GM18502 (cell line): Measurements from ENCODE around the gene KRT3.

Experiments
- ATAC-seq: cut with Tn5 transposase; IDR thresholded peaks from one replicate; pipeline ENCODE4 v1.9.1; 2021; ENCODE audit warnings: mild to moderate bottlenecking; ENCODE audit not compliant: unreplicated experiment, poor library complexity

Gene KRT3

DNA sequence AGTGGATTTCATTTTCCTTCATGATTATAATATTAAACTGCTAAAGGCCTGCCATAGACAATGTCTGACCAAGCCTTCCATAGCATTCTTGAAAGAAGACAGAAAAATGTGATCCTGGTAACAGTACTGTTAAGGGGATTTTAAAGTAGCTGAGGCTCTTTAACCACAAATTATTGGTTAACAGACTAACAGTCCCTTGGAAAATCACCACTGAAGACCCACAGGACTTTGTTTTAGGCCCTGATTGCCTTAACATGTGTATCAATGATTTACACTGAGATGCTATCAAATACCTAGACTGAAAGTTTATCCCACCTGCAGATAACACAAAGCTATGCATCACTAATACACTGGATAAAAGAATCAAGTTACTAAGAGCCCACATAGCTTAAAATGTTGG lies 32.2 kb upstream of the KRT3 start:
- no peak for ATAC-seq

DNA sequence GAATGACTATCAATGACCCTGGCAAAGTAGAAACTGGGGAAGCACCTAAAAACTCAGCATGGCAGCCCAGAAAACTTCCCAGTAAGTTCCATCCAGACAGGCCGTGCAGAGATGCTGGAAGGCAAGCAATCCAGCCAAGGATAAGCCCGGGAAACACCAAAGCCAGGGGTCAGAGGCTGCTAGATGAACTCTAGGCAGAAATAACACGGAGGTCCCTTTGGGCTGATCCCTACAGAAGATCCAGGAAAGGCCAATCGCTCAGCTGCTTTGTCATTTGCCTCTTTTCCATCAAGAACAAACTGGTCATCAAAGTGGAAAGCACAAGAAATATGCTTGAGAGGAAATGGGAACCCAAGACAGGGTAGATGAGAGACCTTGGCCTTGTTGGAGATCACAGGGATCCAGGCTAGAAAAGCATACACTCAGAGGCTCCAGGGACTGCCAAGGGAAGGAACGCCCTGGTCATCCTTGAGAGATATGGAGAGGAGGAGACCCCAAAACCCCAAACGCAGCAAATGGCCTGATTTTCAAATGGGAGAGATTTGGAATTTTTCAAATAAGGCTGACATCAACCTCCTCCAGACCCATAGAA lies 31.7 kb upstream of the KRT3 start:
- no peak for ATAC-seq

- ATAC-seq: no peak
Observed at GRCh38 chr12:52826611-52827498, 30.9 kb upstream of the KRT3 start.

DNA sequence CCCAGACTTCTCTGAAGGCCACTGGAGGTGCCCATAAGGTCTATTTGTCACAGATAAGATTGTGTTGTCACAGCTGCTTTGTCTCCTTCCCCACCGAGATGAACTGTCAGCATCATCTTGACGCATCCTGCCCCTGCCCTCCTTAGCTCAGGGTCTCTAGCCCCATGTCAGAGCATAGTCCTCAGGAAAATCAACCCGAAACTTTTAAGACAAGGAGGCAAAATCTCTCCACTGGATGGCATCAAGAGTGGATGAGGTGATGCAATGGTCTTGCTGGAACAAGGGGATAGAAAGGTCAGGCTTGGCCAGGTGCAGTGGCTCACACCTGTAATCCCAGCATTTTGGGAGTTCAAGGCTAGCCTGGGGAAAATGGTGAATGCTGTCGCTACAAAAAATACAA lies 30.0 kb upstream of the KRT3 start:
- no peak for ATAC-seq

- no peak for ATAC-seq
Observed at GRCh38 chr12:52824741-52825410, 29.0 kb upstream of the KRT3 start.

GRCh38 chr12:52823761-52824450 lies 28.0 kb upstream of the KRT3 start:
- no peak for ATAC-seq

DNA sequence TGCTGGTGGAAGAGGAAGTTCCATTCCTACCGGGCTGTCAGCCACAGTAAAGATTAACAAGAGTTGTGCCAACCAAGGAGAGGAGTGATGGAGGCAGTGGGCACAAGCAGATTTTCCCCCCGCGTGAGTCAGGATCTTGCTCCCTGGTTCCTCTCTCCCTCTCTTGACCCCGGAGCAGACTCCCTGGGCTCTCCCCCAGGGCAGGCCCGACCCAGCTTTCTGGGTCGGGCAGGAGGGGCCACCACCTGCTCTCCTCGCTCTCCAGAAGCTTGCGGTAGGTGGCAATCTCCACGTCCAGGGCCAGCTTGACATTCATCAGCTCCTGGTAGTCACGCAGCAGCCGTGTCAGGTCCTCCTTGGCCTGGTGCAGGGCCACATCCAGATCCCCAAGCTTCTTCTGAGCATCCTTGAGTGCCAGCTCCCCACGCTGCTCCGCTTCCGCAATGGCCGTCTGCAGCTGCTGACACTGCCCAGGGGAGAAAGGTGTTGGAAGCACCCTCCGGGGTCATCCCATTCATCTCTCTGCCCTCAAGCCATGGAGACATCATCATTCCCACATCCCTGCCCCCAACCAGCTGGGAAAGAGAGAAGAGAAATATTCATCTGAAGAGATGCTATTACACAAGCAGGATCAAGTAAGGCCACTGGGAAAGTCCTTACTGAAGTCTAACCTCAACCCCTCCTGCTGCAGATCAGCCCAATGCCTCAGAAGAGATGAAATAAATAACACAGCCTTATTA lies 27.0 kb upstream of the KRT3 start:
- ATAC-seq: no peak

GRCh38 chr12:52821826-52822660 lies 26.1 kb upstream of the KRT3 start:
- ATAC-seq: no peak

DNA sequence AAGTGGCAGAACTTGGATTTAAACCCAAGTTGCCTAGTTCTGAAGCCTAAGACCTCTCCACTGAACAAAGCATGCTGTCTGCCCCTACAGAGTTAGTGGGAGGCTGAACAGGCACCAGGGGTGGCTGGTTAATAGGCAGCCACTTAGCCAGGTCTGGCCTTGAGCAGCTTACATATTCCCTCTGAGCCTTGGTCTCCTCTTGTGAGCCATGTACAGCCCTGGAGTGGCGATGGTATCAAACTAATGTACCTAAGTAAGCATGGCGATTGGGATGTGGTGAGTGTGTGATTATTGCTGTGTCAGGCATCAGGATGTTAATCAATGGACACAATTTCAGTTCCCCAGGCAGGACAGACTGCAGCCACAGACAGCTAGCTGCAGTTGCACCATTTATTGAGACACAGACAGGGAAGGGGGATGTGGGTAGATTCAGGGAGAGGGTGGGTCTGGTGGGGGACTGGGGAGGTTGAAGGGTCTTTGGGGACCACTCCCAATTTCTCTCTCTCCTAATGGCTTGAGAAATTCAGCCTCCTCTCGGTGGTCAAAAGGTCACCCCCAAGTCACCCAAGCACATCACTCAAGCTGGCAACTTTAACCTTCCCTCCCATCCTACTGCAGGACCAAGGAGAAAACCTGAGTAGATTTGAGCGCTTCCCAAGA lies 25.3 kb upstream of the KRT3 start:
- ATAC-seq: no peak

- ATAC-seq: no peak
Observed at GRCh38 chr12:52820521-52820920, 24.6 kb upstream of the KRT3 start.

DNA sequence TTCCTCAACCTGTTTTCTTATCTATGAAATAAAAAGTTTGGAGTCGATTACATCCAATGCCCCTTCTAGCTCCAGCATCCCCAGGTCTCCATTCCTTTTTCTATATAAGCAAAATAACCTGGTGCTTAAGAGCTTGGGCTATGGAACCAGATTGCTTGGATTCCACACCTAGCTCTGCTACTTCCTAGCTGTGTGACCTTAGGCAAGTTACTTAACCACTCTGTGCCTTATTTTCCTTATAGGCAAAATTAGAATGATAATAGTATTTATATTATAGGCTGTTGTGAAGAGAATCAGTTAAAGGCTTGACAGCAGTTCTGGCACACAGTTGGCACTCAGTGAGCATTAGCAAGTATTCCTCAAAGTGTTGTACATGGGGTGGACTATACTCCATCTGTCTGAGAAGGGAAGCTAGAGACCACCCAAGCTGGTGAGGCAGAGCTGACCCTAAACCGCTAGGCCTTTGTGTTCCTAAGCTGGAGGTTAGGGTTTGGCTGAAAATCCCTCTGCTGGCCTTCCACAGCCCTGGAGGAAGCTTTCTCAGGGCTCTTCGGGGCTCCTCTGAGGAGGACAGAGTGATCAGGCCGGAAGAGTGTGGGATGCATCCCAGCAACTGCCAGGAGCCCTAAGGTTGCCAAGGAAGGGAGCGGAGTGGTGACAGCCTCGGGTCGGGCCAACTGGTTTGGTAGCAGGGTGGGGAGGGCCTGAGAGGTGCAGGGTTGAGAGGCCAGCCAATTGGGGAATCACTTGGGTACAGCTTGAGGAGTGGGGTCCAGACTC lies 24.0 kb upstream of the KRT3 start:
- ATAC-seq: no peak

GRCh38 chr12:52818887-52819420 lies 23.0 kb upstream of the KRT3 start:
- no peak for ATAC-seq

GRCh38 chr12:52818388-52818787 lies 22.5 kb upstream of the KRT3 start:
- ATAC-seq: no peak

DNA sequence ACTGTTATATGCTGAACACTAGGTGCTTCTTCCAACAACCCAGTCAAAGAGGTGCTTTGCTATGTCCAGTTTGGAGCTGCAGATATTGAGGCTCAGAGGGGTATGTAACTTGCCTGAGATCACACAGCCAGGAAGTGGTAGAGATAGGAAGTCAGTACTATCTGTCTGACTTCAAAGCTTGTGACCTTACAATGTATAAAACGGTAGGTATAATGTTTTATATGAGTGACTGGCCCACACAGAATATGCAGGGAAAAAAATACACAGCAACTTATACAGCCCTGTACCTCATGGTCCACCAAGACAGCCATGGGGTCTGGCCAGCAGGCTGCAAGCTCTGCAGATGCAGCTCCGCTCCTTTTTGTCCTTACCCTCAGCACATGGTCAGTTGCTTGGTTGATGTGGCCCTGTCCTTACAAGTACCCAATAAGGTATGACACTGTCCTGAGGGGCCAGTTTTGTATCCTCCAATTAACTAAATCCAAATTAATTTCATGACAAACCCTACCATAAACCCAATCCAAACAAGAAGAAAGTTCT lies 21.9 kb upstream of the KRT3 start:
- no peak for ATAC-seq

GRCh38 chr12:52817003-52817698 lies 21.2 kb upstream of the KRT3 start:
- ATAC-seq: no peak

- ATAC-seq: no peak
Observed at GRCh38 chr12:52815676-52816588, 20.0 kb upstream of the KRT3 start.
